Stomach (tissue), 9 donors: ENCODE results near the gene PCBD1. TPM values are rescaled to one million over a fixed set of nuclear protein-coding genes. Genes with fewer than 3 reads are reported as not detected.

Source experiments
- DNase-seq, 2 donors: peaks; one replicate each; pipeline versions ENCODE4 v3.0.0 to v3.0.0-alpha.2; 2013 to 2019
- H3K27ac ChIP-seq, 5 donors: fragments of 200-600 bp in 4 of 5; sonication (generic) in 4 of 5; one replicate each; pipeline ENCODE4 v1.5.1; 2013 to 2019; ENCODE audit warnings: mild to moderate bottlenecking in 1 of 5, moderate library complexity in 1 of 5
- H3K27me3 ChIP-seq, 3 donors: fragments of 200-600 bp; sonication (generic); one replicate each; pipeline ENCODE4 v1.5.1; 2017 to 2019; ENCODE audit warnings: mixed run types in 1 of 3
- H3K36me3 ChIP-seq, 4 donors: fragments of 200-600 bp; sonication (generic); 1 replicate in 3 of 4; 2 replicates in 1 of 4; pipeline ENCODE4 v1.5.1; 2016 to 2019
- H3K4me1 ChIP-seq, 4 donors: fragments of 200-600 bp; sonication (generic); one replicate each; pipeline ENCODE4 v1.5.1; 2016 to 2019
- H3K4me3 ChIP-seq, 4 donors: fragments of 200-600 bp; sonication (generic) in 3 of 4; one replicate each; pipeline ENCODE4 v1.5.1; 2016 to 2019; ENCODE audit warnings: mild to moderate bottlenecking in 1 of 4
- H3K9me3 ChIP-seq, 4 donors: fragments of 200-600 bp; sonication (generic); one replicate each; pipeline ENCODE4 v1.5.1; 2016 to 2019
- EP300 ChIP-seq: sonication (generic); formaldehyde crosslinking; IDR thresholded peaks from one replicate; pipeline ENCODE4 v1.6.1; 2017; ENCODE audit warnings: antibody characterized with exemption
- POLR2A ChIP-seq, 4 donors: fragments of 450-650 bp; IDR thresholded peaks; one replicate each; pipeline ENCODE4 v1.6.1; 2016; ENCODE audit warnings: antibody characterized with exemption in 4 of 4, control low read depth in 2 of 4, mild to moderate bottlenecking in 1 of 4, moderate library complexity in 1 of 4
- POLR2AphosphoS5 ChIP-seq, 3 donors: sonication (generic); formaldehyde crosslinking; IDR thresholded peaks; one replicate each; pipeline ENCODE4 v1.6.1; 2016; ENCODE audit warnings: antibody characterized with exemption in 3 of 3
- WGBS, 5 donors: extraction: QIAGEN DNeasy Blood & Tissue Kit in 3 of 5; methylation state at CpG; one replicate each; pipeline versions ENCODE4 v1.1.5 to v1.1.7; 2013 to 2018; 5-methylcytosine and 5-hydroxymethylcytosine counted together
- intact Hi-C: fragments of 100-400 bp; cut with DNase I; formaldehyde crosslinking; loops from one replicate; pipeline ENCODE4 v1.15.1; 2023; ENCODE audit warnings: low total_unique reads
- polyA plus RNA-seq, 3 donors: library from polyadenylated mRNA; stranded (reverse); fragments of 200-250 nt; gene quantifications; one replicate each; pipeline ENCODE4 v1.2.3, GENCODE V29; 2013
- total RNA-seq, 5 donors: library from RNA; depleted of rRNA; stranded (reverse); fragments of >200 nt; gene quantifications; one replicate each; pipeline versions ENCODE4 v1.1.0 to v1.2.3, GENCODE V29; 2014 to 2016
- TF ChIP-seq, protein P1 (sequence below), 7 experiments: fragments of 450-650 bp in 4 of 7; fragments of 200-600 bp in 3 of 7; sonication (generic) in 3 of 7; IDR thresholded peaks; one replicate each; pipeline ENCODE4 v1.5.1; 2016 to 2019; ENCODE audit warnings: antibody characterized with exemption in 7 of 7, control low read depth in 2 of 7, mild to moderate bottlenecking in 1 of 7
- donor health status: healthy with polysubstance abuse.
- donor health status: Bipolar disorder and iron deficiency.
- donor health status: healthy.

Gene PCBD1
- total and polyA plus RNA-seq, 8 donors, result 29.4 to 130 (median 66.1) TPM

DNA sequence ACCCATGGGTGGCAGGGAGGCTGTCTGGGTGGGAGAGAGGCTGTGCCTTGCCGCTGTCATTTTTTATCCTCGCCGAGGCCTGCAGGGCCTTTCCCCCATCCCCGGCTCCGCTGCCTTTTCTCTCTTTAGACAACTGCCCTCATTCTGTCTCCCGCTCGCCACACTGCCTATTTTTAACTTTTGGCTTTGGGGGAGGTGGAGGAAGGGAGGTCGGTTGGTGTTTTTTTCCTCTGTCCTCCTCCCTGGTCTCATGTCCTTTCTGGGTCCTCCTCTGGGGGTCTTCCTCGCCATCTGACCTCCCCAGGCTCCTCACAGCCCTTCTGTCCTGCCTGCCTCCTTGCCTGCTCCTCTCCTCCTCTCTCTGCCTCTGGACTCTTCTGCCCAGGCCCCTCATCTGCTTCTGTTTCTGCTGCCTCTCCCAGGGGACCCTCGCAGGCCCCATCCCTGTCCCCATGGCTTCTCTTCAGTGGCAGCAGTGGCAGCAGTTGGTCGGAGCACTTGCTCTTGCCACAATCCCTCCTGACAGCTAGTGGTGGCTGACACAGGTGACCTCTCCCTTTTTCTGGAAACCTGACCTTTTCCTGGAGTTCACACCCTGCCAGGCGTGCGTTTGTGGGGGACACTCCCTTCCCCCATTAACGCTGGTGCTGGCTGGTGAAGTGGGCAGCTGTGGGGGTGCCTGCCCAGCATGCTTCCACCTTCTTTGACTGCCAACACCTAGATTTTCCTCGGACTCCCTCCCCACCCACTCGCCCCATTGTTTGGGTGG lies 19.5 kb upstream of the PCBD1 start:
- 57 to 72% (median 65%) methylated on average over 16 of the region's 16 CpGs for WGBS, 5 donors
- intact Hi-C loops, result no loop called here
- H3K9me3 ChIP-seq, result no peaks in the 10 kb centered on the region
- H3K36me3 ChIP-seq, result no peaks in the 10 kb centered on the region
- TF ChIP-seq, protein P1, sequence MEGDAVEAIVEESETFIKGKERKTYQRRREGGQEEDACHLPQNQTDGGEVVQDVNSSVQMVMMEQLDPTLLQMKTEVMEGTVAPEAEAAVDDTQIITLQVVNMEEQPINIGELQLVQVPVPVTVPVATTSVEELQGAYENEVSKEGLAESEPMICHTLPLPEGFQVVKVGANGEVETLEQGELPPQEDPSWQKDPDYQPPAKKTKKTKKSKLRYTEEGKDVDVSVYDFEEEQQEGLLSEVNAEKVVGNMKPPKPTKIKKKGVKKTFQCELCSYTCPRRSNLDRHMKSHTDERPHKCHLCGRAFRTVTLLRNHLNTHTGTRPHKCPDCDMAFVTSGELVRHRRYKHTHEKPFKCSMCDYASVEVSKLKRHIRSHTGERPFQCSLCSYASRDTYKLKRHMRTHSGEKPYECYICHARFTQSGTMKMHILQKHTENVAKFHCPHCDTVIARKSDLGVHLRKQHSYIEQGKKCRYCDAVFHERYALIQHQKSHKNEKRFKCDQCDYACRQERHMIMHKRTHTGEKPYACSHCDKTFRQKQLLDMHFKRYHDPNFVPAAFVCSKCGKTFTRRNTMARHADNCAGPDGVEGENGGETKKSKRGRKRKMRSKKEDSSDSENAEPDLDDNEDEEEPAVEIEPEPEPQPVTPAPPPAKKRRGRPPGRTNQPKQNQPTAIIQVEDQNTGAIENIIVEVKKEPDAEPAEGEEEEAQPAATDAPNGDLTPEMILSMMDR (IDR thresholded peaks at IDR 0.05), result no peak
- TF ChIP-seq EP300 (no peak), POLR2AphosphoS5 (IDR thresholded peaks at IDR 0.05) (no peak)
- no peak for DNase-seq
- H3K4me3 ChIP-seq, result no peak overlapping the region
- no peak overlapping the region for H3K27ac ChIP-seq
- H3K4me1 ChIP-seq, result peaks cover 0 to 11% (median 6%) of the 10 kb centered on the region in 4 donors
- H3K27me3 ChIP-seq, result no peaks in the 10 kb centered on the region

DNA sequence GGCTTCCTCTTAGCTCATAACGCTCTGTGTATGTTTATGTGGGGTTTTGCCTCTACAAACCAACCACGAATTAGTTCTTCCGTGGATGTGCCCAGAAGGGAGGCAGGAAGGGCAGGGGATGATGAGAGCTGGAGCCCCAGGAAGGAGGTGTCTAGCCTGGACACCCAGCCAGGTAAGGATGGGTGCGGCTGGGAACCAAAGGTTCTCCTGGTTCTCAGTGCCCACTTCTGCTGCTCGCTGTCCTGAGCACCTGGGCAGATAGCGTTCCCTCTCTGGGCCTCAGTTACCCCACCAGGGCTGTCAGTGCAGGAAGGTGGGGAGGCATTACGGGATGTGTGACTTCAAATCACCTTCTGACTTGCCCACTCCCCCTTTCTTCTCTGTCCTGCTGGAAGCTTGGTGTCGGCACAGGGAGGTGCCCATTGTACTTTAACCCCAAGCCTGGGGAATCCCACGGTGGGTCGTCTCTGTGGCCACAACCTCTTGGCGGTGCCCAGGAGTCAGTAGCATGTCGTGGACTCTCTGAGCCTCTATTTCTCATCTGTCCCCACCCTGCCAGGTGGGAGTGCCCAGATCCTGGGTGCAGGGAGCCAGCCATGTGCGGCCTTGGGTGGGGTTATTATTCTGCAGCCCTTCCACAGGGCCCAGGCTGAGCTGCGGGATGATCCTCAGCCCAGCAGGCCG lies 18.7 kb upstream of the PCBD1 start:
- Histone ChIP-seq H3K36me3 (no peaks in the 10 kb centered on the region), H3K4me1 (peaks cover 0 to 11% (median 6%) of the 10 kb centered on the region in 4 donors), H3K4me3 (no peak overlapping the region), H3K27me3 (no peaks in the 10 kb centered on the region), H3K27ac (no peak overlapping the region), H3K9me3 (no peaks in the 10 kb centered on the region)
- 59 to 68% (median 65%) methylated on average over 15 of the region's 15 CpGs for WGBS, 5 donors
- DNase-seq, result no peak
- intact Hi-C loops, result no loop called here
- TF ChIP-seq POLR2A (IDR thresholded peaks at IDR 0.05) (no peak), EP300 (no peak)

DNA sequence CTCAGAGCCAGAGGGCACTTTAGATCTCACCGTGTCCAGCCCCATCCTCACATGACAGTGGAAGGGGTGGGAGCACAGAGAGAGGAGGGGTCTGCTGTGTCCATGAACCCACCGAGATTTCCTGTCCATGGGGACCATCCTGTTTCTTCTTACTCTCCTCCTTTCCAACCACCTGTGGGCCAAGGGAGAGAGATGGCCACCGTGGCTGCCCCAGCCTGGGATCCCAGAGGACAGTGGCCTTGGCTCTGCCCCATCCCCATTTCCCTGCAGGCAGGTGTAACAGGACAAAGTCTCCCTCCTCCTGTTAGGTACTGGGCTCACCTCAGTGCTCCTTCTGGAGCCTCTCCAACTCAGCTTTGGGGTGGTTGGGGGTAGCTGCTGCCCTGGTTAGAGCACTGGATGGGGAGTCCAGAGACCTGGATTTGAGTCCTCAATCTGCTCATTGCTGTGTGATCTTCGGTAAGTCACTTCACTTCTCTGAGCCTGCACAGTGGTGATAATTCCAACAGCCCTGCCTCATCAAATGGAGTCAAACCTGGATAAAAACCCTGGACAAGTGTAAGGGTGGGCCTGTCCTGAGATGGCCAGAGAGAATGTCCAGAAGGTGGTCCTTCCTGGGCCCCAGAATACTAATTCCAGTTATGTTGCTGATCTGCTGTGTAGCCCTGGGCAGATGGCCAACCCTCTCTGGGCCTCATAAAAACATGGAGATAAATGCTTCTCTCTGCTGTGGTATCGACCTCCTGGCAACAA lies 17.8 kb upstream of the PCBD1 start:
- no peak for DNase-seq
- Histone ChIP-seq H3K4me1 (peaks cover 0 to 11% (median 6%) of the 10 kb centered on the region in 4 donors), H3K27me3 (no peaks in the 10 kb centered on the region), H3K9me3 (no peaks in the 10 kb centered on the region), H3K4me3 (no peak overlapping the region), H3K27ac (no peak overlapping the region), H3K36me3 (no peaks in the 10 kb centered on the region)
- TF ChIP-seq POLR2AphosphoS5 (IDR thresholded peaks at IDR 0.05) (no peak), EP300 (no peak), POLR2A (IDR thresholded peaks at IDR 0.05) (no peak)
- TF ChIP-seq, protein P1 (IDR thresholded peaks at IDR 0.05), result no peak
- 58 to 76% (median 69%) methylated on average over 3 to 5 of the region's 5 CpGs for WGBS, 5 donors
- intact Hi-C loops, result no loop called here

DNA sequence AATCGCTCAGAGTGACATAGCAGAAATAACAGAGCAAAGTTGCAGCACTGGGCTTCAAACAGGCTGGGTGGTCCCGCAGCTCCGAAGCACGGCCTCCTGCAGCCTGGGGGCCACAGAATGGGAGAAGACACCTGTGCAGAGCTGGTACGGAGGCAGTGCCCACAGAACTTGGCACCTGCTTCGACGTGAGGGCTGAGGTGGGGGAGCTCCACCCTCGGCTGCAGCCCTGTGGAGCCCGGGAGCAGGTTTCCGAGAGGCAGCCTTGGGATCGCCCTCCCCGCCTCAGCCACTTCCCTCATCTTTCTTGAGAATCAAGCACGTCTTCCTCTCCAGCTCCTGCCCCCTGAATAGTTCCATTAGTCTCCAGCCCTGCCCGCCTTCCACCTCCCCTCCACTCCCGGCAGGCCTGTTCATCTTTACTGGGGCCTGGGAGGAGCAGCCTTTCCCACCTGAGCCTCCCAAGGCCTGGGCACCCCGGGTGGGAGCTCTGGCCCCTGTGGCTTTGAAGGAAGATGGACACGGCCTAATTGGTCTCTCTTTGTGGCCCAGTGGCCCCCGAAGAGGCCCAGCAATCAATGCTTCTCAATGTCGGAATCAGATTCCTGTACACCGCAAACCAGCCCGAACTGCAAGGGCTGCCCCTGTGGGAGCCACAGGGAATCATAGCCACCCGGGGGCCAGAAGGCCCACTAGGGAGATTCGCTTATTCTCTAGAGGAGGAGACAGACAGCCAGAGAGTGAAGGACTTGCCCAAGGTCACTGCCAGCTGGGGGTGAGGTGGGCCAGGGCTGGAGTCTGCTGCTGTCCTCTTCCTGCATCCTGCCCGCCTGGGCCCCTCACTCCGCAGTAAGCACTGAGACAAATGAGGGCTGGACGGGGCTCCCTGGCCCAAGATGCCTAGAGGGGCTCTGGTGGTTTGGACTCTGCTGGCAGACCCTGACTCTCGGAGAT lies 17.0 kb upstream of the PCBD1 start:
- no peak for DNase-seq
- H3K36me3 ChIP-seq, result no peaks in the 10 kb centered on the region
- H3K9me3 ChIP-seq, result no peaks in the 10 kb centered on the region
- H3K4me1 ChIP-seq, result peaks cover 0 to 11% (median 6%) of the 10 kb centered on the region in 4 donors
- no peaks in the 10 kb centered on the region for H3K27me3 ChIP-seq
- no peak for TF ChIP-seq POLR2AphosphoS5 (IDR thresholded peaks at IDR 0.05)
- TF ChIP-seq, protein P1 (IDR thresholded peaks at IDR 0.05), result no peak
- TF ChIP-seq EP300, result no peak
- intact Hi-C loops, result no loop called here
- 80 to 91% (median 87%) methylated on average over 20 to 27 of the region's 27 CpGs for WGBS, 5 donors
- no peak overlapping the region for H3K4me3 ChIP-seq
- no peak overlapping the region for H3K27ac ChIP-seq
